GM12878 (cell line): ENCODE data around the gene KAT2A. TPM values are rescaled to one million over a fixed set of nuclear protein-coding genes. Genes with fewer than 3 reads are reported as not detected.

Experiments
- ATAC-seq: fragments of 200-7000 bp; cut with Tn5 transposase; 3 replicates; pipeline ENCODE4 v1.9.1; 2020; ENCODE audit warnings: mild to moderate bottlenecking, moderate library complexity
- BruUV-seq: library from RNA; stranded (reverse); fragments of 400-500 nt; replicated peaks from 2 replicates; lab custom pipeline; 2021; lab: Mats Ljungman, UMichigan
- CTCF ChIA-PET: fragments of 300-600 bp; sonication (Branson Sonifier 250); formaldehyde crosslinking; extraction: SDS; loops from one replicate; lab custom pipeline; 2021; ENCODE audit warnings: inconsistent platforms; lab: Yijun Ruan, JAX
- POLR2A ChIA-PET: fragments of 350-600 bp; formaldehyde crosslinking; extraction: SDS; loops from one replicate; lab custom pipeline; 2021; ENCODE audit warnings: inconsistent platforms; lab: Charles Lee
- RAD21 ChIA-PET: fragments of 300-600 bp; sonication (Branson Sonifier 250); formaldehyde crosslinking; loops from one replicate; lab custom pipeline; 2023; ENCODE audit warnings: antibody characterized with exemption; ENCODE audit not compliant: unreplicated experiment; lab: Charles Lee
- SMC1A ChIA-PET: fragments of 300-600 bp; sonication (Branson Sonifier 250); formaldehyde crosslinking; loops from one replicate; lab custom pipeline; 2023; ENCODE audit not compliant: unreplicated experiment, uncharacterized antibody; lab: Charles Lee
- DNase-seq: peaks from one replicate; pipeline ENCODE4 v3.0.0-alpha.2; 2011; ENCODE audit warnings: low read depth, low spot score
- FAIRE-seq: peaks from 3 replicates; lab custom pipeline; 2011; peaks lifted over from hg19 to GRCh38; lab: Jason Lieb, UNC
- H2AFZ ChIP-seq: 2 replicates; pipeline ENCODE4 v1.6.0; 2011; ENCODE audit warnings: low read depth, low read length, control low read depth; ENCODE audit not compliant: control insufficient read depth
- H3K27ac ChIP-seq: 2 replicates; pipeline ENCODE4 v1.5.1; 2011; ENCODE audit warnings: control low read depth; ENCODE audit not compliant: control insufficient read depth, insufficient read depth
- H3K27me3 ChIP-seq, 2 experiments: replicated peaks in 1 of 2; 2 replicates each; pipeline versions ENCODE4 v1.6.0 to v1.6.1; 2011; ENCODE audit warnings: low read length in 1 of 2; ENCODE audit not compliant: control insufficient read depth in 2 of 2, insufficient read depth in 2 of 2
- H3K36me3 ChIP-seq, 2 experiments: 2 replicates each; pipeline ENCODE4 v1.5.1; 2011; ENCODE audit warnings: low read length in 1 of 2; ENCODE audit not compliant: control insufficient read depth in 2 of 2, insufficient read depth in 2 of 2
- H3K4me1 ChIP-seq: 2 replicates; pipeline ENCODE4 v1.6.1; 2011; ENCODE audit warnings: mild to moderate bottlenecking, low read length, moderate library complexity, mixed read lengths; ENCODE audit not compliant: control insufficient read depth, insufficient read depth
- H3K4me2 ChIP-seq: 2 replicates; pipeline ENCODE4 v1.6.0; 2011; ENCODE audit warnings: control low read depth; ENCODE audit not compliant: control insufficient read depth, insufficient read depth
- H3K4me3 ChIP-seq: fragments of 200-600 bp; sonication (generic); 2 replicates; pipeline ENCODE4 v1.5.1; 2016
- H3K79me2 ChIP-seq: 2 replicates; pipeline ENCODE4 v1.6.0; 2011; ENCODE audit warnings: low read length; ENCODE audit not compliant: control insufficient read depth, insufficient read depth
- H3K9ac ChIP-seq: 2 replicates; pipeline ENCODE4 v1.8.0; 2011; ENCODE audit warnings: low read length, control low read depth, mixed read lengths; ENCODE audit not compliant: control insufficient read depth, insufficient read depth
- H3K9me3 ChIP-seq: replicated peaks from 3 replicates; pipeline ENCODE4 v1.5.1; 2011; ENCODE audit warnings: mild to moderate bottlenecking, low read length; ENCODE audit not compliant: control insufficient read depth, insufficient read depth
- H4K20me1 ChIP-seq: 2 replicates; pipeline ENCODE4 v1.6.0; 2011; ENCODE audit not compliant: control insufficient read depth, insufficient read depth
- CBFB ChIP-seq: IDR thresholded peaks from 2 replicates; pipeline ENCODE4 v1.6.1; 2016; ENCODE audit warnings: antibody characterized with exemption, low read depth
- EP300 ChIP-seq, 2 experiments: fragments of 150-350 bp in 1 of 2; IDR thresholded peaks; 2 replicates each; pipeline ENCODE4 v1.6.1; 2011 to 2012; ENCODE audit warnings: low read depth in 2 of 2, low read length in 2 of 2, borderline replicate concordance in 1 of 2, improper control_type of control experiment in 1 of 2, inconsistent platforms in 1 of 2; ENCODE audit not compliant: control insufficient read depth in 1 of 2
- EZH2 ChIP-seq: IDR thresholded peaks from 2 replicates; pipeline ENCODE4 v1.6.1; 2012; ENCODE audit warnings: low read depth, mild to moderate bottlenecking, control low read depth, inconsistent platforms, low read length, borderline replicate concordance; ENCODE audit not compliant: control insufficient read depth
- NR2C2 ChIP-seq: IDR thresholded peaks from 2 replicates; pipeline ENCODE4 v1.6.1; 2011; ENCODE audit warnings: borderline replicate concordance, low read depth; ENCODE audit not compliant: control insufficient read depth, insufficient read length
- POLR2AphosphoS5 ChIP-seq: IDR thresholded peaks from 2 replicates; pipeline ENCODE4 v1.6.1; 2011; ENCODE audit warnings: mild to moderate bottlenecking, low read length, inconsistent platforms
- ZNF207 ChIP-seq: fragments of 450-650 bp; IDR thresholded peaks from 2 replicates; pipeline ENCODE4 v1.6.1; 2014; ENCODE audit warnings: antibody characterized with exemption, mild to moderate bottlenecking, borderline replicate concordance
- WGBS: methylation state at CpG from one replicate; pipeline ENCODE4 v1.1.6; 2016; ENCODE audit warnings: low lambda C conversion rate; ENCODE audit not compliant: insufficient replicate concordance, insufficient coverage; ENCODE audit errors: missing lambda C conversion rate; 5-methylcytosine and 5-hydroxymethylcytosine counted together
- in situ Hi-C: fragments of 300-500 bp; cut with MboI; formaldehyde crosslinking; loops from 9 replicates; pipeline ENCODE4 v1.14.3; 2018; ENCODE audit warnings: mixed read lengths
- intact Hi-C: fragments of 100-400 bp; cut with micrococcal nuclease; formaldehyde crosslinking; loops from one replicate; pipeline ENCODE4 v1.14.2; 2022; ENCODE audit not compliant: unreplicated experiment
- polyA plus RNA-seq, 11 experiments: library from polyadenylated mRNA; depleted of rRNA in 4 of 11; unstranded in 6 of 11; stranded (reverse) in 5 of 11; fragments of >200 nt; fragmentation: Nextera tagmentation in 4 of 11; fragmentation: Illumina TruSeq in 1 of 11; extraction: Ambion mirVana in 4 of 11; extraction: Trizol in 1 of 11; gene quantifications; 1 replicate in 1 of 11; 2 replicates in 10 of 11; pipeline versions ENCODE4 v1.2.1 to v1.2.3, GENCODE V29; 2011 to 2016; ENCODE audit warnings: inconsistent platforms in 2 of 11, missing spikeins in 2 of 11, low read depth in 1 of 11
- total RNA-seq, 4 experiments: library from RNA; depleted of rRNA in 3 of 4; stranded (reverse); fragments of >200 nt in 3 of 4; fragmentation: Illumina TruSeq in 1 of 4; extraction: Trizol in 1 of 4; gene quantifications; 2 replicates each; pipeline versions ENCODE4 v1.2.1 to v1.2.3, GENCODE V29; 2013 to 2021
- TF ChIP-seq, protein P1 (sequence below): fragments of 450-650 bp; IDR thresholded peaks from 2 replicates; pipeline ENCODE4 v1.6.1; 2014; ENCODE audit warnings: mild to moderate bottlenecking

Gene KAT2A
- total and polyA plus RNA-seq, 10 of the 15 experiments (the other 5 are each of a cell fraction or from before 2014, with no cell fraction given) = 0.85 to 47.5 (median 14.6) TPM

DNA sequence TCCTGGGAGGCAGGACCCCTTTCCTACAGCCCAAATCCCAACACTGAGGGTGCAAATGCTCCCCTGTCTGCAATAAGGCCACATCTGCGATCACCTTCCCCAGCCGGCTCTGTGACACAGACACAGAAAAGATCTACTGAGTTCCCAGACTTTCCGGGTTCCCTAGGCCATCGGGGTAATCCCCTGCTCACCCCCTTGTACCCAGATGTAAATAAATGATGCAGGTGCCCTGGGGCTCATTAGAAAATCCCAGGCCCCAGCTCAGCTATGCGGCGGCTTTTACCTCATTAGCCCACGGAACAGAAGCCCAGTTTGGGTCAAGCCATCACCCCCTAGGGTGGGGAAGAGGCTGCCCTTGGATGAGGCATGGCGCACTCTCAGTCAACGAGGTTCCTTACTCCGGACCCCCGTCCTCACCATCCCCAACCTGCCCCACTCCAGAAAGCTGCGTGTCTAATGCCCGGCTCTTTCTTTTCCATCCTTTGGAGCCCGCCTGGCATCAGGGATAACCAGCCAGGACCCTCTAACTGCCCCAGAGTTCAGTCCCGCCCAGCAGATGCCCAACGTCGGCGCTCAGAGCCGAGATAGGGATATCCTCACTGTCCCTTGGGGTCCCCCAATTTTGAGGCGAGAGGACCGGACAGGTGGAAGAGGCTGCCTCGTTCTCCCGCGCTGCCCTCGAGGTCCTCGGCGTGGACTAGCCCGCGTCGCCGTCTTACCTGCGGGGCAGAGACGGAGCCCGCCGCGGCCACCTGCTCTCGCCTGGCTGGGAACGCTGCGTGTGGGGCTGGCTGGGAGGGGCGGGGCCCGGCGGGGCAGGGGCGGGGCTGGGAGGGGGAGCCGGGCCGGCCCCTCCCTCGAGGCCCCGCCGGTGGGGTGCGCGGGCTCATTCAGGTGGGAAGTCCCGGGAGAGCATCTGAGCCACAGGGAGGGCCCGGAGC is 23.2 kb downstream of the KAT2A start, which contains the start of gene ZNF385C:
TSS of gene ZNF385C (minus strand) at position 783 of the 941 bp plus-strand sequence. CDS start 35,417 bp downstream, outside the sequence.
- Histone ChIP-seq H3K79me2 (no peaks in the 10 kb centered on the region), H3K4me2 (peak within 1 kb of the TSS; percentile 36), H3K4me3 (no peak within 1 kb of the TSS; the same call in 1 of the 2 replicates), H3K27ac (no peak within 1 kb of the TSS), H2AFZ (peak within 1 kb of the TSS; percentile 51), H3K9me3 (no peaks in the 10 kb centered on the region), H3K4me1 (peaks cover 5% of the 10 kb centered on the region), H4K20me1 (0 out of 2 replicates have a peak, but pooled peaks cover 3% of the 10 kb centered on the region), H3K9ac (no peak within 1 kb of the TSS; the same call in 1 of the 2 replicates), H3K36me3 (no peaks in the 10 kb centered on the region), H3K27me3 (peaks cover 1 to 6% of the 10 kb centered on the region in 2 experiments; a peak in 1 of 4 replicates)
- ChIA-PET POLR2A (interaction anchor here (1.1 to 1.4 kb wide), 2 partner anchors 11 to 14 kb away, joined by 3 read pairs; partner anchors contain the start of gene DHX58), RAD21 (interaction anchor here (0.5 to 1.7 kb wide), 5 partner anchors 29 to 553 kb away, joined by 3 to 4 read pairs (median 3); partner anchors contain the start of gene ODAD4), SMC1A (interaction anchor here (1.2 to 1.3 kb wide), 2 partner anchors 15 to 133 kb away, joined by 4 to 7 read pairs; partner anchors contain the start of gene DHX58), CTCF (interaction anchor here (0.7 to 2.1 kb wide), 11 partner anchors 9 to 135 kb away, joined by 3 to 7 read pairs (median 3); partner anchors contain the start of gene KCNH4)
- no TSS peak for BruUV-seq
- FAIRE-seq (no peak), DNase-seq (no peak), ATAC-seq (peak; percentile 69)
- TF ChIP-seq EP300 (IDR thresholded peaks at IDR 0.05; ENCODE audit: borderline replicate concordance in 1 of 2, control insufficient read depth in 1 of 2, low read depth in 2 of 2, low read length in 2 of 2) = no peak
- TF ChIP-seq, protein P1, sequence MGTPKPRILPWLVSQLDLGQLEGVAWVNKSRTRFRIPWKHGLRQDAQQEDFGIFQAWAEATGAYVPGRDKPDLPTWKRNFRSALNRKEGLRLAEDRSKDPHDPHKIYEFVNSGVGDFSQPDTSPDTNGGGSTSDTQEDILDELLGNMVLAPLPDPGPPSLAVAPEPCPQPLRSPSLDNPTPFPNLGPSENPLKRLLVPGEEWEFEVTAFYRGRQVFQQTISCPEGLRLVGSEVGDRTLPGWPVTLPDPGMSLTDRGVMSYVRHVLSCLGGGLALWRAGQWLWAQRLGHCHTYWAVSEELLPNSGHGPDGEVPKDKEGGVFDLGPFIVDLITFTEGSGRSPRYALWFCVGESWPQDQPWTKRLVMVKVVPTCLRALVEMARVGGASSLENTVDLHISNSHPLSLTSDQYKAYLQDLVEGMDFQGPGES = no peak
- no peak for TF ChIP-seq EZH2
- no peak for TF ChIP-seq ZNF207
- TF ChIP-seq CBFB = no peak
- TF ChIP-seq POLR2AphosphoS5 = no peak
- TF ChIP-seq NR2C2 = no peak
- in situ Hi-C loops = no loop called here
- intact Hi-C loops = no loop called here
- WGBS = 13% methylated on average over 45 of the region's 52 CpGs
